Stimulated activated CD4-positive, alpha-beta T cell treated with anti-CD3 and anti-CD28 coated beads, Interleukin-12 subunit alpha, Interleukin-12 subunit beta, amount 100 ng/mL, for 4 hours (primary cell): Measurements from ENCODE around the gene CCDC178.

Source experiments
- DNase-seq: peaks from one replicate; pipeline ENCODE4 v3.0.0-alpha.2; 2020

Gene CCDC178

DNA sequence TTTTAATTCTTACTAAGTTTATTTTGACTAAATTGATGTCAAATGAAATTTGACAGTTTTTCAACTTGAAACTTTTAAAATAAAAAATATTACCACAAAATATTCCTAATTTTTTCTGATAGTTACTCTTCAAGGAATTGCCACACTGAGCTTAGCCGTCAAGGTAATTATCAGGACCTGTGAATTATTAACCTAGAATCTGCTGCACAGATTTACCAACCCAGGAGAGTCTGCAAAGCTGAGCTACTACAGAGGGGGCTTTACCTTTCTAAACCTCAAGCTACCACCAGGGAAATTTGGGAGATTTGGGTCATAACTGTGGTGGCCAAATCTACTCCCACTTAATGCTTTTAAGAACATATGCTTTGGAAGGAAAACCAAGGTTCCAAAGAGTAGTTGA lies 324.6 kb downstream of the CCDC178 start:
- no peak for DNase-seq

DNA sequence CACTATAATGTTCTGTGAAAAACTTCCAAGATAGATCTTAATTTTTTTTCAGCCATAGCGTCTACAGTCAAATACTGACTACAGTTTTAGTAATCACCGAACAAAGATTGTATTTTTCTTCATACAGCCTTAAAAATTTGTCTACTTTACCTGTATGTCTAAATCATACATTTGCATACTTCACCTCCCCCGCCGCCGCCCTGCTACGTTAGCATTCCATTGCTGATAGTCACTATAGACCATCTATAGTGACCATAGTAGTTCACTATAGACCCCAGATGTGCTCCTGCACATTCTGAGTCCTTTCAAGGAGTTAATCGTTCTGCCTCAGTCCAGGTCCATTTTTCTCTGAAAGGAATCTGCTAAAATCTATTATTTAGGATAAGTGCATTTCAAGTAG lies 325.0 kb downstream of the CCDC178 start:
- no peak for DNase-seq

DNA sequence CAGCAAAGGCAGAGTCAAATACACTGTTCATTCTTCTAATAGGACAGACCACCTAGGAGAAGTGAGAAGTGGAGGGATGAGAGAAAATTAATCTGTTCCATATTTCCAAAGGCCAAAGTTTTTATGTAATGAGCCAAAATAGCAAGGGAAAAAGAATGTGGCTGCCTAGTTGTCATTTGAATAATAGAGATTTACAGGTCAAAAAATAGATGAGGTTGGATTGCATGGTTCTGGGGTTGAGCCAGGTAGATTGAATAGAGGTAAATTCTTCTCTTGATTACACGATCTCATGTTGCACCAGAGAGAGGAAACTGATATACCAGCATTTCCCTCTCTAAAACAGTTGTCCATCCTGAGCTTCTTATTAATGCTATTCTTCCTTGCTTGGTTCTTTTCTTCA lies 325.8 kb downstream of the CCDC178 start:
- no peak for DNase-seq

DNA sequence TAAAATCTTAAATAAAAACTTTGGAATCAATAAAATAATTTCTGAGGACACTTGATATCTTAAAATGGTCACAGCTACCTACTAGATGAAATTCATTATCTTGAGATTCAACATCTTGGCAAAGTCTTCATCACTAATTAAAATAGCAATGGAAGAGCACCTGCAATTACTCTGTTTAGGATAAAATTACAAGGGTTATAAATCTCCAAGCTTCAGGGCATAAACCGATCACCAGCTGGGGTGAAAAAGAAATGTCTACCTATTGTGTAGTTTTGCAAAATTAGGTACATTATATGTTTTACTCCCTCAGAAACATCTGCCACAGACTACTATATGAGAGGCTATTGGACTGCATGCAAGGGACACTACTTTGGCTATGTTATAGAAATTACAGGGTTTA lies 327.1 kb downstream of the CCDC178 start:
- DNase-seq, result no peak

DNA sequence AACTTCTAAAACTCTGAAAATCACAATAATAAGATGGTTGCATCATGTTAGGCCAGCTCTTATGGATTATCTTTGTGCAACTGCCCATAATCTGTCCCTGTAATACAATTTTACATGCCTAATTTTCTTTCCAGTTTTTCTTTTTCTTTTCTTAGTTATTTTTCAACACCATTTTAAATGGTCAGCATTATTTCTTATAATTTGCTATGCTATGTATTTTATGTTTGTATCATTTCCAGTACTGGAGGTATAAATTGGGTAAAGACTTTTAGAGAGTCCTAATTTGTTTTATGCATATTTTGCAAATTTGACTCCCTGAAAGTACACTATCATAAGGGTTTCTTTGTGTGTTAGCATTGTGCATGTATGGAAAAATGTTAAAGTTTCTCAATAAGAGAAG lies 333.0 kb downstream of the CCDC178 start:
- no peak for DNase-seq

DNA sequence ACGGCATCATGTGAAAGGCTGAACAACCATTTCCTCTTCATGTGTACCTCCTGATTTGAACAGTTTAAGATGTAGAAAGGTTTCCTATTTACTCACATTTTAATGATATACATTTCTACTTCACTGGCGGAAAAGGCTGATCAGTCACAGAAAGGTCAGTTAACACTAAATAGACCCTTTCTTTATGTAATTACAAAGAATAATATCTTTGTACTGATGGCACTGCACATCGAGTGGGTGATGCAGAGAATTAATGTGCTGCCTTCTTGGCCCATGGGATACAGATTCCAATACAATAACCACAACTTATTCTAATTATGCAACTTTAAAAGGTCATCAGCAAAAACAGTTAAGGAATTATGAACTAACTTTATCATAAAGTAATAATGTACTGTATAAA lies 339.2 kb downstream of the CCDC178 start:
- DNase-seq, result no peak

DNA sequence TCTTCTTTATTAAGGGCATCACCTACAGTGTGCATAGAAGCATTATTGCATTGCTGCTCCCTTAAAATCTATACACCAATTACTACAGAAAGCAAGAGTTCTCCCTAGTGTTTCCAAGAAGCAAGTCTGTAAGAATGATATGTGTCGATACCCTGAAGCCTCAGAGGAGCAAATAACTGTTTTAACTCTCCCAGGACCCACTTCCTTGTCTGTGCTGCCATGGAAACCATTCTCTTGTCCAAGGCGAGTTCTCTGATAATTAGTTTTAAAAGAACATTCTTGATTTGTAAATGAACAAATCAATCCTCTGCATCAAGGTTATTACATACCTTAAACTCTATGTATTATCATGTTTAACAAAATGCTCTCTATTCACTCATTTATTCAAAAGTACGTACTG lies 340.9 kb downstream of the CCDC178 start:
- DNase-seq, result no peak

DNA sequence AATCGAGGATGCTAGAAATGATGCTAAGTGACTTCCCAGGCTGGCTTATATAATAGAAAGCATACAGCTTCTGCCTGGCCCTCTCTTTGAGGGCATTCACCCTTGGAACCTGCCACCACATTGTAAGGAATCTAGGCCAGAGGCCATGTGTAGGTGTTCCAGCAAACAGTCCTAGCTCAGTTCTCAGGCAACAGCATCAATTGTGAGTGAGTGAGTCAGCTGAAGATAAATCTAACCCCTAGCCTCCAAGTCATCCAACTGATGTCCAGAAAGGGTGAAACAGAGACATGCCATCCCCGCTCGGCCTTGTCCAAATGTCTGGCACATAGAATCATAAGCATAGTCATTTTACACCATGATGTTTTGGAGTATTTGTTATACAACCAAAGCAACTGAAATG lies 343.4 kb downstream of the CCDC178 start:
- no peak for DNase-seq

DNA sequence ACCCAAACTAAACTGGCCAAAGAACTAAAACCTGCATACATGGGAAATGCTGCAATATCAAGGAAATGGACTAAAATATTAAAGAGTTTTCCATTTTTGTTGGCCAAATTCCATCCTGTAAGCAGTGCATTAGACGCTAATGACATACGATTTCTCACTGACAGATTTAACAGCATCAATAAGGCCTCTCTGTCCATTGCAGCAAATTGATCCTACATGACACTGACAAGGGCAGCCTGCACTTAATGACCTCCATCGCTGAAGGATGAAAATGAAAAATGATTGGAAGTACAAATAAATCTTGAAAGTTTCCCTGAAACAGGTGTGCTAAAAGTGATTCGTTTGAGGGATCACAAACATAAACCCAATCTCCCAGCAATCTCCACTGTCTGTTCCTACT lies 350.1 kb downstream of the CCDC178 start:
- DNase-seq, result no peak

DNA sequence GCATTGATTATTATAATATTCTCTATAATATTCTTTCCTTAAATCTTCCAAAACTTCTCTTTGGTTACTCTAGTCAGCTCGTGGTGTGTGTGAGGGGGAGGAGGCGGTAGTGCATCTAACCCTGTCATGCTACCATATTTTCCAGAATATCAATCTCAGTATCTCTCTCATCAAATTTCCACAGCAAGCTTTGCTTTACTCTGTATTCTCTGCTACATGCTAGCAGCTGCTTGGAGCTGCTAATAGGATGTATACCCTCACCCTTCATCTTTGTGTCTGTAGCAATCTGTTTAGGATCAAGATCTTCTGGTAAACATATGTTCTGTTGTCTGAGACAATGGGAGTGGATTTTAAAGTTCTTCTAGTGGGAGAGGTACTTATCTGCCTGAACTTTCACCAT lies 363.9 kb downstream of the CCDC178 start:
- DNase-seq, result no peak

DNA sequence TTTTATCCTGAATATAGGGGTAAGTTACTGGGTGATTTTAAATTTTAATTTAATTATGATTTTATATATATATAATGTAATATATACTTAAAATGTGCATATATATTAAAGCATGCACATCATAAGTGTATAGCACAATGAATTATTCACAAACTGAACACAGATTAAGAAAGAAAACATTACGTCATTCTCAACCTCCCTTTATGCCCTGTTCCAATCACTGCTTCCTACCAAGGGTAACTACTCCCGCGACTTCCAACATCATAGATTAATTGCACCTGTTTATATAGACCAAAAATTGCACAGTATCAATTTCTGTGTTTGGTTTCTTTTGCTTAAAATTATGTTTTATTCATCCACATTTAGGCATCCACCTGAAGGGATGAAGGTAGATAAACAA lies 366.4 kb downstream of the CCDC178 start:
- no peak for DNase-seq

DNA sequence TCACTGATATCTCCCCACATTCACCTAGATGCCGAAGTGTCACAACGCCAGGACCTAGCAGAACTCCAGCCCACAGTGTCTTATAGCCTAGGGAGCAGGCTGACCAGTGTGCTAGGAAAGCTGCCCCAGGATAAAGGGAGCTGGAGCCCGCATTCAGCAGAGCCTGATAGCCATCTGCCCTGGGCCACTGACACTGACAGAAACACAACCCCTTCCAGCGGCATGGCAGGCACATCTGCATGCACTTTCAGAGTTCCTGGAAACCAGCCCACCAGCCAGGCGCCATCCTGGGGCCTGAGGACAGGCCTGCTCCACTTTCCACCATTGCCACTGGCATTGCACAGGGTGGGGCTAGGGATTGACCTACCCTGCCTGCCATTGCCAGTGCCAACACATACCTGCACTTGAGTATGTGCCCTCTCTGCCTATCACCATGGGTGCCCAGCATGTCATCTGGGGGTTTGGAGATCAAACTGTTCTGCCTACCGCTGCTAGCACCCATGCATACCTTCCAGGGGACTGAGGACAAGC lies 377.6 kb downstream of the CCDC178 start:
- no peak for DNase-seq

DNA sequence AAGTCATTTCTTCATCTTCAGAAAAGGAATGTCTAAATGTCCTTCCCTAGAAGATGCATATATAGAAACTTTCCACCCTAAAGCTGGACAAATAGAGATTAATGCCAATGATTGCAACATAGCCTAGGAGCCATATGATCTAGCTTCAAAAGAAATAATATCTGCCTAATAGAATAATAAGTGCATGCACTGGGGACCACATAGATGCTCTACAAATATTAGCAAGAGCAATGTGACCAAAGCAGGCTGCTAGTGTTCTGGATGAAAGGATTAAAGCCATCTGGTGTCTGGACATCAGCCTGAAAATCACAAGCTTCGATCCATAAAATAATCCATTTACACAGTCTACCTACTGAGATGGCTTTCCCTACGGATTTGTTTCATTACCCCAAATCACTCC lies 387.6 kb downstream of the CCDC178 start:
- no peak for DNase-seq

DNA sequence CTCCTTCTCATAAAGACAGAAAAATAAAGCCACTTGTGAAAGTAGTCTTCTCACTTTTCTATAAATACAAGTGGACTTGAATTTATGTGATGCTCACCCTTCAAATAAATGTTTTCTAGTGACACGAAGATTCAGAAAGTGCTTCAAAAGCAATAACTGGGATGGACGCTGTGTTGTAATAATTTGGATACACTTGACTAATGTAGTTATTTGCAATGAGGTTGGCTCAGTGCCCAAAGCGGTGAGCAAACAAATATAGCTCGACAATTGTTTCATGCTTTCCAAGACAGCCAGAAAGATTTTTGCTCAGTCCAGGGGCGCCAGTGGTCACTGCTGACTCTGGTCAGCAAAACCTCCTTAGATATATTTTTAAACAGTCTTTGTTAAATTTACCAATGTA lies 389.1 kb downstream of the CCDC178 start:
- no peak for DNase-seq

DNA sequence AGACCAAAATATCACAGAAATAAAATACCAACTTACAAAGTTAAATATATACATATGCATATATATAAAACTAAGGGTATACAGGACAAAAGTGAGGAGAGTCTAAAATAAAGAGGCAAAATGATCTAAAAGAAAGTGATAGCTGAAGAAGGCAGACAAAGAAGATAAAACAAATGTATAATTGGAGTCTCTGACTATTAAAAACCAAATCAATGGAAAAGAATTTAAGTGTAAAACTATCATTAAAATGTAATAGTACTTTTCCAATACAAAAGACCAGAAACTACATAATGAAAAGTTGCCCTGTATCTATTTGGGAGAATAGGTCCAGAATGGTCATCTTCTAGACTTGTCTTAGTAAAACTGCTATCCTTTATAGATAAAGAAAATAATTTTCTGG lies 400.3 kb downstream of the CCDC178 start:
- DNase-seq, result no peak

DNA sequence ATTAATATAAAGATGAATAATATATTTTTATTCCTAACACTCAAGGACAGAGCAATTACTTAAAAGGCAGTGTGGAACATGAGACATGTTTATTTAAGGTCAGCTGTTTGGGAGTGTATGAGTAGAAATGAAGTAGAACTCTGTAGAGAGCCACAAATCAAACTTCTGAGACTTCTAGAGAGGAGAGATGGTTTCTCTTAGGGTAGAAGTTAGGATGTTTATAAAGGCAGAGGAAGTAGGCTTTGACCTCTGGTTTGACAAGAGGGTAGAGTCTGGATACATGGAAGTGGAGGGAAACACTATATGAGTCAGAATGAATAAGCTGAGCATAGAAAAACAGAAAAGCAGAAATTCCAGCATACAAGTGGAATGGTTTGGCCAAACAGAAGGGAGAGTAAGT lies 405.6 kb downstream of the CCDC178 start:
- no peak for DNase-seq

DNA sequence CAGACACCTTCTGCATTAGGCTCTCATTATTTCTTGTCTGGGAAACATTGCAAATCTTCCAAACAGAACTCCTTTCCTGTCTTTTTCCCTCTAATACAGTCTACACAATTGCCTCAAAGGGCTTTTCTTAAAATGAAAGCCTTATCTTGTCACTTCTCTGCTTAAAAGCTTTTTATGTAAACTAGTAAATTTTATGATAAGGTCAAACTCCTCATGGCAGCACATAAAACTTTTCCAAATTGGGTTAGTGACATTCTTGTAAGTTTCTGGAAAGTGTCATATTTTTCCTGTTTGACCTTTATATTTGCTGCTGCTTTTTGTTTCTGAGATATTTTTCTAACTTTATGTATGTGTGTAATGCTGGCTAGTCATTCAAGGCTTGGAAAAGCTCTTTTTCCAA lies 406.3 kb downstream of the CCDC178 start:
- no peak for DNase-seq

DNA sequence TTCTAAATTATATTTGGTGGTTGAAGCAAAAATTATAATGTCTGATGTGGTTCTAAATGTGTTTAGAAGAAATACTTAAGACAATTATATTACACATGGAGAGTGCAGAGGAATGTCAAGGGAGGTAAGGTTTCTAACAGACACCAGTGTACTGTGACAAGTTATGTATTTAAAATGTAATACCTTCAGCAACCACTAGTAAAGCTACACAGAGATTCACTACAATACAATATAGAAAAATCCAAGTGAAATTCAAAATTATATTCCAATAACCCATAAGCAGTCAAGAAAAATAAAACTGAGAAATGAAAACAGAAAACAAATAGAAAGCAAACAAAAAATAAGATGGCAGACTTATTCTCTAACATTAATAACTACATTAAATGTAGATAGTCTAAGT lies 418.2 kb downstream of the CCDC178 start:
- no peak for DNase-seq

DNA sequence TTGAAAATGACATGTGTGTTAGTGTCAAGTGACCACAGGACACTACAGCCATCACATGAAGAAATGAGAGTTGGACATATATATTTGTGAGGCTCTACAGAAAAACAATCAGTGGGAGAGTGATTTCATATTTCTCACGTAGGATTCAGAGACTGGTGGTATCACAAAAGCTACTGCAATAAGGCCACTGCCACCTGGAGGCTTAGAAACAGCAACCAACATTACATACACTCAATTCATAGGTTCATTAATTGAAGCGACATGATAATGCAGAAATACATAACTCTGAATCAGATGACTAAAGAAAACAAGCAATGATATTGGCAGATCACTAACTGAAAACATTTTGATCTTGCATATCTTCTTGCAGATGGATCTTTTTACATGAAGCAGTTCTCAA lies 419.6 kb downstream of the CCDC178 start:
- DNase-seq, result no peak

DNA sequence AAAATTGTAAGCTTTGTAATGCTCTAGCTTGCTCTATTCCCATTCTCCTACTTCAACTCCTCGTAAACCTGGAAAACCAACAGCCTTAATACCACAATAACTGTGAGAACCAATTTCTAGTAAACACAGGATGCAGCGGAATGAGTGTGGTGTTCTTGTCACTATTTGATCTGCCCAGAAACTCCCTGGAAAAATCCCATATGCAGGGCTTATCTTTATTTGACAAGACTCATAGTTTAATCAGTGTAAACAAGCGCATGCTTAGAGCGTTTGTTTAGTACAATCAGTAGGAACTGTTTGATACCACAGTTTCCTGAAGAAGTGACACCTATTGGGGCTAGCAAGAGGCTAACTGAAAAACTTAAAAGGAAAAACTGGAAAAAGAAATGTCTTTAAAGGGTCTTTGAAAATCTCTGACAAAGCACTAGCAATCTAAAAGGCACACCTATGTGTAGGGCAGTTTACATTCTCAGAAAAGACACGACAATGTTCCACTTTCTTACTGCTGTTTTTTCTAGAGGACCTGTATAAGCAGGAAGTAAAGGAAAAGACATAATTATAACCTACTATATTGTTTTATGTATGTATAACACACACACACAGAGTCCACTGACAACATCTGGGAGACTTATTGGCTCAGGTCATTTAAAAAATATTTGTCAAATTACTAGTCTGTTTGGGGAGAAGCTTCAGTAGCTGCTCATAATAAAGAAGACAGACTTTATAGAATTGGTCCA lies 426.3 kb downstream of the CCDC178 start:
- DNase-seq, result no peak

DNA sequence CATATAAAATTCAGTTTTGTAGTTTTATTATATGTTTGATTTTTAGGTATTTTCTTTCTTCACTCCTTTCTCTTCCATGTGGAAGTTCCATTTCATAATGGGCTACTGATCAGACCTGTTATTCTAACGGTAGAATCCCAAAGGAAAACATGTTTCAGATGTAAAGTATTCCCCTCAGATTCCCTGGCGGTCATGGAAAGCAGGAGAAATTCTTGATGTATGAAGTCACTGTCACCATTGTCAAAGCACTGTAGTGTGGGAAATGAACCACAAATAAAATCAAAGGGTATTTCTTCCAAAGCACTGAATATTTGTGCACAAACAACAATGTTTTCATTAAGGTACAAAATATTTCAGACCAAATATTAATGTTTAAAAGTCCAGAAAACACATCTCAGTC lies 430.4 kb downstream of the CCDC178 start:
- no peak for DNase-seq

DNA sequence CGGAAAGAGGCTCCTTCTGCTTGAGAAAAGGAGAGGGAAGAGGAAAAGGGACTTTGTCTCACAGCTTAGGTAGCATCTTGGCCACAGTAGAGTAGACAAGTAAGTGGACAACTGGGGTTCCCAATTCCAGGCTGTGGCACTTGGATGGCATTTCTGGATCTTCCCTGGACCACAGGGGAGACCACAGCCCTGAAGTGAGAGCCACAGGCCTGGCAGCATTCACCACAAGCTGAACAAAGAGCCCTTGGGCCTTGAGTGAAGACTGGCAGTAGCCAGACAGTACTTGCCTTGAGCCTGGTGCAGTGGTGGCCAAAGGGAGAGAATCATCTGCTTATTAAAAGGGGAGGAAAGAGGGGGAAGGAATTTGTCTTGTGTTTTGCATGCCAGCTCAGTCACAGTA lies 441.6 kb downstream of the CCDC178 start:
- DNase-seq, result no peak

DNA sequence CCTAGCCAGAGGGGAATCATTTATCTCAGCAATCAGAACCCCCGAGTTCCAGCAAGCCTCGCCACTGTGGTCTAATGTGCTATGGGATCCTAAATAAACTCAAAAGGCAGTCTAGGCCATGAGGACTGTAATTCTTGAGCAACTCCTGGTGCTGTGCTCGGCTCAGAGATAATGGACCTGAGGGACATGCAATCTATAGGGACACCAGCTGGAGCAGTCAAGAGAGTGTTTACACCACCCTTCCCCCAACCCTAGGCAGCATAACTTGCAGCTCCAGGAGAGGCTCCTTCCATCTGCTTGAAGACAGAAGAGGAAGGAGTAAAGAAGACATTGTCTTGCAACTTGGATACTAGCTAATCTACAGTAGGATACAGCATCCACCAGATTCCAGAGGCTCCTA lies 442.2 kb downstream of the CCDC178 start:
- no peak for DNase-seq

DNA sequence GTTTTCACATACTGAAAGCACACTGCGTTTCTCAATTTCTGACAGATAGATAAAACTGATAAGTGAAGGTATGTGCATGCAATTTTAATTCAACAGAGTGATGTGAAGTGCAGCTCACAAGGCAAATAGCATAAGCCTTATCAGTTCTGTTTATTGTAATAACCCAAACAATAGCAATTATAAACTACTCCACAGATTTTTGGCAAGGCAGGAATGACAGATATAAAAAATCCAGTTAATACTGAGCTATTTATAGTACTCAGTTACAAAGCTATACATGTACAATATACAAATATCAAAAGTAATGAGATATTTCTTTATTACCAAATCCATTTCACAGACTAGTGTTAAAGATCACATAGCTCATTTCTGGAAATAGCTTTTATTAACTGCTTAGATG lies 456.8 kb downstream of the CCDC178 start:
- DNase-seq, result no peak

DNA sequence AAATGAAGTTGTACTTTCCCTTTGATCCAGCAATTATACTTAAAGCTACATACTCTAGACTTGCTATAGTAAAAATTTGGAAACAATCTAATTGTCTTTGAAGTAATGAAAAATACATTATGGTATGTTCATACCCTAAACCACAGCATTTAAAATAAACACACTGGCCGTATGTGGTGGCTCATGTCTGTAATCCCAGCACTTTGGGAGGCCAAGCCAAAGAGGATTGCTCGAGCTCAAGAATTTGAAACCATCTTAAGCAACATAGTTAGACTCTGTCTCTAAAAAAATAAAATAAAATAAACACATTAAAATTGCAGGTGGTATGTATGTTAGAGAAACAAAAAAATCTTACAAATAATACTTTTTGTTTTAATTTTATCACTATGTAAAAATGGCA lies 459.6 kb downstream of the CCDC178 start:
- no peak for DNase-seq
